NCI-H460 (cell line): ENCODE measurements around the gene KCNN2. TPM values are rescaled to one million over a fixed set of nuclear protein-coding genes. Genes with fewer than 3 reads are reported as not detected.

Experiments used
- DNase-seq: peaks from one replicate; pipeline ENCODE4 v3.0.0-alpha.2; 2016; ENCODE audit warnings: low read depth; ENCODE audit errors: extremely low read depth
- total RNA-seq: library from RNA; depleted of rRNA; stranded (reverse); fragments of >200 nt; shearing (Covaris generic); gene quantifications from 2 replicates; pipeline ENCODE4 v1.2.3, GENCODE V29; 2014

KCNN2 gene
- total RNA-seq, 1 experiment from 2014 or later: not detected

GRCh38 chr5:114362197-114362976, 517 bp downstream of the KCNN2 start:
- no peak for DNase-seq

GRCh38 chr5:114362977-114363761, 1.3 kb downstream of the KCNN2 start:
- no peak for DNase-seq

DNA sequence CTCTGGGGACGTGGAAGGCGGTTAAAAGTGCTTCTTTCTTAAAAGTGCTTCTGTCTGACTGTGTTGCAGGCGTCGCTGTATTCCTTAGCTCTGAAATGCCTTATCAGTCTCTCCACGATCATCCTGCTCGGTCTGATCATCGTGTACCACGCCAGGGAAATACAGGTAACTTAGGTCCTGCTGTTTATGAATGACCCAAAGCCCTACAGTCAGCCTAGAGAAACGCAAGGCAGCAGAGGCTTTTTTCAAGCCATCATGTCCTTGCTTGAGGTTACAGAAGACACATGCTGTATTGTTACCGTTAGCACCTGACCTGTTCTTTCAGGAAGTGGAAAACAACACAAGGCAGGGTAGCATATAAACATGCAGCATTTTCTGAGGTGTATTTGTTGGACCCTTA, 2.0 kb downstream of the KCNN2 start:
- DNase-seq: no peak

- no peak for DNase-seq
Measured at GRCh38 chr5:114367029-114367428, 5.2 kb downstream of the KCNN2 start.

GRCh38 chr5:114369680-114370417, 8.0 kb downstream of the KCNN2 start:
- DNase-seq: no peak

GRCh38 chr5:114377050-114377844, 15.4 kb downstream of the KCNN2 start:
- DNase-seq: no peak

DNA sequence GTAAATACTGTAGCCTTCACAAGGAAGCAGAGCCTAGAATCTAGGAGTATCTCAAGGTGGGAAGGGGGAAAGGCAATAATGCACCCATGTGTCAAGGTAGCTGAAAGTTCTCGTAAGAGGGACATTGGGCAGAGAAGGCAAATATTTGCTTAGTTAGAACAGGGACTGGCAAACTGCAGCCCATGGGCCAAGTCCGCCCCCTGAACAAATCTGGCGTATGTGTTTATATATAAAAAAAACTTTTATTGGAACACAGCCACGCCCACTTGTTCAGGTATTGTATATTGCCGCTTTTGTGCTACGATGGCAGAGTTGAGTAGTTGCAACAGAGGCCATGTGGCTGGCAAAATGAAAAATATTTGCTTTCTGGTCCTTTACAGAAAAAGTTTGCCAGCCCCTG, 16.1 kb downstream of the KCNN2 start:
- DNase-seq: no peak

DNA sequence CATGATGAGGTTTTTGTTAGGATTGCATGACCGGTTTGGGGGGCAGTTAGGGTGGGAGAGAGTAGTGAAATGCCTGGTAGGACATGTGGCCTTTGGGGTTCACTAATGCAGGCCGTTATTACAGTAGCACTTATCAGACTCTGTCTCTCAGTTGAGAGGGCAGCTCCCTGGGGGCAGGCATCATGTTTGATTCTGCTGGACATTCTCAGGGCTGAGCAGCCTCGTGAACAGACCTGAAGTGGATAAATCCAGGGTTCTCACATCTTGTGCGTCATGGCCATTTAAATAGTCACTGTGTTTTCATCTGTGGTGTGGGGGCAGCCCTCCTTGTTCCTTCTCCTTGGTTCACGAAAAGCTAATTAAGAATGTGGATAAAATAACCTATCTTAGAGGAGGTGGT, 18.9 kb downstream of the KCNN2 start:
- no peak for DNase-seq

- DNase-seq: no peak
Measured at GRCh38 chr5:114387433-114387832, 25.6 kb downstream of the KCNN2 start.

DNA sequence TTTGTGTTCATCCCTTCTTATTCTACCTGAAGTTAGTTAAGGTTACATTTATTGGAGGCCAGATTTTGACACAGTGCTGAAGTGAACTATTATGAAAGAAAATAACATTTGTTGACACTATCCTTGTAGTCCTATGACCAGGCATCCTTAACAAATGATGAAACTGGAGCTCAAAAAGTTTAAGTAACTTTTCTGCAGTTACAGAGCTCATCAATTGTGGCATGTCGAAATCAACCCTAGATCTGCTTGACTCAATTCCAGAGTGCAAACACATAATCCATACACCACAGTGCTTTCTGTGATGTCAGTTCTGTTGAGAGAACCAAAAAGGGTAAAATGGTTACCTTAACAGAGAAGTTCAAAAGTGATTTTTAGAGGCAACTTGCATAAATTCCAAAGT, 28.6 kb downstream of the KCNN2 start:
- DNase-seq: no peak

DNA sequence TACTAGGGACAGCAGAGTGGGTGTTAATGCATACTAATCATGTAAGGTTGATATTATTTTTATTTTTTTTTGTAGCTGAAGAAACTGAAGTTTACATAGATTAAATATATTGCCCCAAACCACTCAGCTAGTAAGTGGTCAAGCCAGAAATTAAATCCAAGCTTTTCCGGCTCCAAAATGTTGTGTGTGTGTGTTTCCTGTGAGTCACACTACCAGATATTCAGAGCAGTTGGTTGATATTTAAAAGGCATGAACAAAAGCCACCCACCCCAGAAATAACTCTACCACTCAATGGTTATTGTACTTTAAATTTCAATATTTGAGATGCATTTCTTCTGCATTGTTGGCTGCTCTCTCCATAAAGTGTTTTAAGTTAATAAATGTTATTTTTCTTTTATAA, 29.5 kb downstream of the KCNN2 start:
- no peak for DNase-seq

DNA sequence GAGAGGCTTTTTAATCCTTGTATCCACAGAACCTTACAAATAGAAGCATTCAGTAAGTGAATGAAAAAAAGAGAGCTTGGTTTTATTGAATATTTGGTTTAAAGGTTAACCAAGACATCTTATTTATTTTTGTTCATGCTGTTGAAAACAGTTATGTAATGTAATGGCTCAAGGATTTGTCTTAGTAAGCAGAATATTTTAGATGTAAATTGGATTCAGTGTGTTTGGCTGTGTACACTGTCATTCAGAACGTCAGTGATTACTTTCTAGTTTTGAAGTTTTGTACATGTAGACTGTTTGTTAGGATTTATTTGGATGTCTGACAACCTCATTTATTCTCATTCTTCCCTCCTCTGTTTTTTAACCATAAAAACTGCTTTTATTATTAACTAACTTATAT, 31.3 kb downstream of the KCNN2 start:
- DNase-seq: no peak

- no peak for DNase-seq
Measured at GRCh38 chr5:114402206-114402605, 40.3 kb downstream of the KCNN2 start.

DNA sequence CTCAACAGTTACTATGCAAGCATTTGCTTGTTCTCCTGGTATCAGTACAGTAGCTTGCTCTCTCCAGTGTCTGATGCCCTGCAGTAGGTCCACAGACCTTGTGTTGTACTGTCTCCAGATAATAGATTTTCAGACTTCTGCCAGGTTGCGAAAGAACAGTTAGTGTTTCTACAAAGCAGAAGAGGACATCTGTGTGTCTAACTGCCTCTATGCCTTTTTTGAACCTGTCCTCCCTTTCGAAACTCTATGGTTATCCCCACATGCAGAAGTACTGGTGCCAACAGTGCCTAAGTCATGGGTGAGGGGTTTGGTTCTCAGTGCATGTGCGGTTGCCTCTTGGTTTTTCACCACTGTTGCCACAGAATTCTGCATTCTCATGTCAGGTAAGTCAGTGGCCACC, 45.9 kb downstream of the KCNN2 start:
- no peak for DNase-seq

- no peak for DNase-seq
Measured at GRCh38 chr5:114408847-114409246, 47.0 kb downstream of the KCNN2 start.

GRCh38 chr5:114411380-114411931, 49.6 kb downstream of the KCNN2 start:
- DNase-seq: no peak

DNA sequence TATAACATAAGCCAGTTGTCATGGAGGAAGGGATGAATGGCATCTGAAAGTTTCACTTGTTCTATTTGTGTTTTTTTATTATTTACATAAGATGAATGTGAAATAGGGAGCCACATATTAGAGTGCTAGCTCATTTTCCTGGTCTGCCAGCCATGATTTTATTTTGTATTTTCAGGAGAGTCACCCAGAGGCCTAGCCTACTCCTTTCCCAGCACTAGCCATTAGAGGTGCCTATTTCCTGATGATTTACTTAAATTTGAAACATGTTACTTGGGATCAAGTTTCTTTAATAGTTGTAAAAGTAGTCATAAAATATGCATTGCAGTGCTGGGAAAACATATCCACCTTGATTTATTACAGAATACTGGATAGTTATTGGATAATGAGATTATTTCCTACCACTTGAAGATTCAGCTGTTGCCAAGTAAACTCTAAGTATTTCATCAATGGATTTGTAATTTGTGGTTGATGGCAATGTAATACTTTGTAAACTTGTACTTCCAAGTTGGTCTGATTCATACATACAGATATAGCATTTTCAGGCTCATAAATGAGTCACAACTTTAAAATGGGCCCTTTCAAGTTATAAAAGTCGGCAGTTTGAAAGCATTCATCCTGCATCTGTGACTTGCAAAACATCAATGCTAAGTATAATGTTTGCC, 50.8 kb downstream of the KCNN2 start:
- no peak for DNase-seq

DNA sequence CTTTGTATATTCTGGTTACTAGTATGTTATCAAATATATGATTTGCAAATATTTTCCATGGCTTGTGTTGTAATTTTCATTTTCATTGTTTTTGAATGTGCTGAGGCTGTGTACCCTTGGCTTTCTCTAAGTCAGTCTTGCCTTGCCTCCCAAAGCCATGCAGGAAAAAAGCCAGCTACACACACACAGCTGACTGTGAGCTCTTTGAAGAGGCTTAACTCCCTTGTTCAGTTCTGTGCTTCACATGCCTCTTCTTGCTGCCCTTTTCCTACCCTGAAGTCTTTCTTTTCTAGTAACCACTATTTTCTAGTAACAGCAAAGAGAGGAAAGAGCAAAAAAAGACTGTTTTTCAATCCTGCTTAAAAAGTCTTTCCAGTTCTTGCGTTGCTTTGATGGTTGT, 53.9 kb downstream of the KCNN2 start:
- DNase-seq: no peak

GRCh38 chr5:114416254-114416653, 54.4 kb downstream of the KCNN2 start:
- no peak for DNase-seq

- DNase-seq: no peak
Measured at GRCh38 chr5:114417519-114417918, 55.6 kb downstream of the KCNN2 start.
